Gastroesophageal sphincter (tissue), 4 donors: ENCODE data around the gene MIPOL1. TPM values are rescaled to one million over a fixed set of nuclear protein-coding genes. Genes with fewer than 3 reads are reported as not detected.
A peak's percentile ranks its signal among the peaks of the same experiment; 100 is the strongest.

Experiments
- ATAC-seq: fragments of 150-250 bp; one replicate; pipeline ENCODE4 v1.9.1; 2016; ENCODE audit warnings: mild to moderate bottlenecking, moderate library complexity
- H3K27ac ChIP-seq, 4 donors: fragments of 200-600 bp; sonication (generic) in 3 of 4; 1 replicate in 3 of 4; 2 replicates in 1 of 4; pipeline ENCODE4 v1.5.1; 2016 to 2019
- H3K27me3 ChIP-seq: fragments of 200-600 bp; sonication (generic); one replicate; pipeline ENCODE4 v1.5.1; 2019
- H3K36me3 ChIP-seq, 2 donors: fragments of 200-600 bp; sonication (generic); one replicate each; pipeline ENCODE4 v1.5.1; 2019; ENCODE audit warnings: control low read depth in 1 of 2
- H3K4me1 ChIP-seq, 3 donors: fragments of 200-600 bp; sonication (generic); 1 replicate in 2 of 3; 2 replicates in 1 of 3; pipeline ENCODE4 v1.5.1; 2016 to 2019; ENCODE audit warnings: control low read depth in 2 of 3
- H3K4me3 ChIP-seq, 2 donors: fragments of 200-600 bp; sonication (generic); one replicate each; pipeline ENCODE4 v1.5.1; 2019; ENCODE audit warnings: mild to moderate bottlenecking in 1 of 2, moderate library complexity in 1 of 2
- H3K9me3 ChIP-seq, 3 donors: fragments of 200-600 bp; sonication (generic); one replicate each; pipeline ENCODE4 v1.5.1; 2017 to 2019; ENCODE audit warnings: control low read depth in 2 of 3
- EP300 ChIP-seq: sonication (generic); formaldehyde crosslinking; IDR thresholded peaks from one replicate; pipeline ENCODE4 v1.6.1; 2017; ENCODE audit warnings: antibody characterized with exemption, mild to moderate bottlenecking
- POLR2A ChIP-seq, 2 donors: fragments of 450-650 bp; IDR thresholded peaks; one replicate each; pipeline ENCODE4 v1.6.1; 2017; ENCODE audit warnings: antibody characterized with exemption in 2 of 2, mild to moderate bottlenecking in 2 of 2, moderate library complexity in 1 of 2
- POLR2AphosphoS5 ChIP-seq: sonication (generic); formaldehyde crosslinking; IDR thresholded peaks from one replicate; pipeline ENCODE4 v1.6.1; 2017; ENCODE audit warnings: antibody characterized with exemption
- WGBS, 2 donors: methylation state at CpG; one replicate each; pipeline ENCODE4 v1.1.5; 2018; ENCODE audit warnings: low coverage in 1 of 2; 5-methylcytosine and 5-hydroxymethylcytosine counted together
- total RNA-seq, 4 donors: library from RNA; depleted of rRNA; stranded (reverse); fragments of >200 nt; gene quantifications; one replicate each; pipeline ENCODE4 v1.1.0, GENCODE V29; 2016
- TF ChIP-seq, protein P1 (sequence below), 4 experiments: fragments of 200-600 bp in 2 of 4; fragments of 450-650 bp in 2 of 4; sonication (generic) in 1 of 4; IDR thresholded peaks; one replicate each; pipeline ENCODE4 v1.5.1; 2017 to 2019; ENCODE audit warnings: antibody characterized with exemption in 4 of 4, mild to moderate bottlenecking in 2 of 4, moderate library complexity in 2 of 4

MIPOL1 gene
- total RNA-seq, 4 donors from 2014 or later: 10.6 to 32.8 (median 19.4) TPM

DNA sequence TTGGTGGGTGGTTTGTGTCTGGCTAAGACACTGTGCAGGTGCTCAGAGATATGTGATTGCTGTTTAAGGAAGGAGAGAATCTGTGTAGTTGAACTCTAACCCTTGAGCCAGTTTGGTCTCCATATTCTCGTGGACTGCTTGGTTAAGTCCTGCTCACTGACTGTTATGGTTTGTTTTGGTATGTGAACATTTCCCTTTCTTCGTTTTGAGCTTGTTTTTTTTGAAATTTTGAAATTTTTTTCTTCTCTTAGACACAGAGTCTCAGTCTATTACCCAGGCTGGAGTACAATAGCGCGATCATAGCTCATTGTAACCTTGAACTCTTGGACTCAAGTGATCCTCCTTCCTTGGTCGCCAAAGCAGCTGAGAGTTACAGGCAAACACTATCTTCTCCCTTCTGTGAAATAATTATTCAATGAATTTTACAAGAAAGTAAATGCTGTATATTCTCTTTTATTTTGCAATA is 40.0 kb downstream of the MIPOL1 start:
- H3K36me3 ChIP-seq: no peaks in the 10 kb centered on the region
- no peak overlapping the region for H3K4me3 ChIP-seq
- H3K27ac ChIP-seq: no peak overlapping the region
- no peak for ATAC-seq
- no peaks in the 10 kb centered on the region for H3K4me1 ChIP-seq
- H3K27me3 ChIP-seq: no peaks in the 10 kb centered on the region
- no peaks in the 10 kb centered on the region for H3K9me3 ChIP-seq
- 79 to 83% methylated on average over 5 of the region's 5 CpGs for WGBS, 2 donors
- TF ChIP-seq, protein P1, sequence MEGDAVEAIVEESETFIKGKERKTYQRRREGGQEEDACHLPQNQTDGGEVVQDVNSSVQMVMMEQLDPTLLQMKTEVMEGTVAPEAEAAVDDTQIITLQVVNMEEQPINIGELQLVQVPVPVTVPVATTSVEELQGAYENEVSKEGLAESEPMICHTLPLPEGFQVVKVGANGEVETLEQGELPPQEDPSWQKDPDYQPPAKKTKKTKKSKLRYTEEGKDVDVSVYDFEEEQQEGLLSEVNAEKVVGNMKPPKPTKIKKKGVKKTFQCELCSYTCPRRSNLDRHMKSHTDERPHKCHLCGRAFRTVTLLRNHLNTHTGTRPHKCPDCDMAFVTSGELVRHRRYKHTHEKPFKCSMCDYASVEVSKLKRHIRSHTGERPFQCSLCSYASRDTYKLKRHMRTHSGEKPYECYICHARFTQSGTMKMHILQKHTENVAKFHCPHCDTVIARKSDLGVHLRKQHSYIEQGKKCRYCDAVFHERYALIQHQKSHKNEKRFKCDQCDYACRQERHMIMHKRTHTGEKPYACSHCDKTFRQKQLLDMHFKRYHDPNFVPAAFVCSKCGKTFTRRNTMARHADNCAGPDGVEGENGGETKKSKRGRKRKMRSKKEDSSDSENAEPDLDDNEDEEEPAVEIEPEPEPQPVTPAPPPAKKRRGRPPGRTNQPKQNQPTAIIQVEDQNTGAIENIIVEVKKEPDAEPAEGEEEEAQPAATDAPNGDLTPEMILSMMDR (IDR thresholded peaks at IDR 0.05): no peak
- TF ChIP-seq POLR2AphosphoS5 (no peak), POLR2A (IDR thresholded peaks at IDR 0.05) (no peak), EP300 (no peak)

DNA sequence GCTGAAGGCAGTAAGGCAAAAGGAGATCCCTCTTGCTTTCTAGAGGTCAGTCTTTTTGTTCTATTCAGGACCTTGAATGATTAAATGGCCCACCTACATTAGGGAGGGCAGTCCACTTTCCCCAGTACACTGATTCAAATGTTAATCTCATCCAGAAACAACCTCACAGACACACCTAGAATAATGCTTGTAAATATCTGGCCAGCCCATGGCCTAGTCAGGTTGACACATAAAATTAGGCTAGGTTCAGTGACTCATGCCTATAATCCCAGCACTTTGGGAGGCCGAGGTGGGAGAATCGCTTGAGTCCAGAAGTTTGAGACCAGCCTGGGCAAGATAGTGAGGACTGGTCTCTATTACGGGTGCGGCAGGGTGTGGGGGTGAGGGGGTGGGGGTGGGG is 43.5 kb downstream of the MIPOL1 start:
- no peak for ATAC-seq
- Histone ChIP-seq H3K36me3 (no peaks in the 10 kb centered on the region), H3K4me3 (no peak overlapping the region), H3K9me3 (no peaks in the 10 kb centered on the region), H3K27ac (no peak overlapping the region), H3K27me3 (no peaks in the 10 kb centered on the region), H3K4me1 (no peaks in the 10 kb centered on the region)
- 76% methylated on average over 4 of the region's 4 CpGs; no CpG with 5 or more reads in 1 of the 2 donors for WGBS, 2 donors
- no peak for TF ChIP-seq EP300
- TF ChIP-seq, protein P1 (IDR thresholded peaks at IDR 0.05): no peak
- no peak for TF ChIP-seq POLR2A (IDR thresholded peaks at IDR 0.05)
- TF ChIP-seq POLR2AphosphoS5: no peak

DNA sequence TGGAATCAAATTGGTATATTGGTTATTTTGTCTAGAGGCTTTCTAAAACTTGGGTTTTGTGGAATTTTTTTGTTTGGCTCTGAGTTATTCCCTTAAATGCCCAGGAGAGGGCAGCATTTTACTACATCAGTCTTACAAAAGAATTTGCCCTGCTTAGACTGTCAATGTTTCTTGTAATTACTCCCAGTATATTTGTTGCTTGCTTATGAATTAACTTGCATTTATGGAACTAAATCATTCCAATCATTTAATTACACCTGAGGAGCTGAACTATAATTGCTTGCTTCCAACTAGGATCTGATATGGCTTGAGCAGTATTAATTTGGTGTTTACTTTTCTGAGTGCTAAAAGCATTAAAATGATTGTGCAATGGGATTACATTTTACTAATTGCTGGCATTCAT is 48.7 kb downstream of the MIPOL1 start:
- no peaks in the 10 kb centered on the region for H3K36me3 ChIP-seq
- H3K4me3 ChIP-seq: no peak overlapping the region
- TF ChIP-seq, protein P1 (IDR thresholded peaks at IDR 0.05): peak; percentile 48 to 76 (median 64)
- TF ChIP-seq POLR2AphosphoS5: no peak
- no peak overlapping the region for H3K27ac ChIP-seq
- no peaks in the 10 kb centered on the region for H3K4me1 ChIP-seq
- no peaks in the 10 kb centered on the region for H3K9me3 ChIP-seq
- no peak for ATAC-seq
- H3K27me3 ChIP-seq: no peaks in the 10 kb centered on the region

DNA sequence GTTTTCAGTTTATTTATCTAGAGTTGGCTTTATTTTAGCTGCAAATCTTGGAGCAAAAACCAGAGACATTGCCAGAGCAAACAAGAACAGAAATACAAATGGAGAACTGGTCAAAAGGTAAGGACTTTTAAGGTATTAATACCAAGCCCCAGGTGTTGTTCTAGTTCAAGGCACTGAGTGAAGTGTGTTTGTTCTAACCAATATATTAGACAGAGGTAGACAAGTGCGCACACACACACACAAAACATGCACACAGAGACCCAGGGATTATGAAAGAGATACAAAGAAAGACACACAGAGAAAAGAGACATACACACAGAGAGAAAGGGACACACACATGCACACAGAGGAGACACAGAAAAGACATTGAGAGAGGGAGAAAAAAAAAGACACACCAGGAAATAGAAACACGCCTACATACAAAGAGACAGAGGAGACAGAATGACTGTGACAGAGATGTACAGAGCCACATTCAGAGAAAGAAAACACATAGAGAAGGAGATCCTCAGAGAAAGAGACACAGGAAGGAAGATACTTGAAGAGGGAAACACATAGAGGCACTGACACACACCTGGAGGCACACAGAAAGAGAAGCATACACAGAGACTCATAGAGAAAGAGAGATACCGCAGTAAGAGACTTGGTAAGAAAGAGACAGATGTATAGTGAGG is 50.2 kb downstream of the MIPOL1 start:
- H3K27ac ChIP-seq: no peak overlapping the region
- no peak for TF ChIP-seq POLR2AphosphoS5
- no peak for TF ChIP-seq POLR2A (IDR thresholded peaks at IDR 0.05)
- no peak for TF ChIP-seq EP300
- TF ChIP-seq, protein P1 (IDR thresholded peaks at IDR 0.05): no peak
- no peaks in the 10 kb centered on the region for H3K27me3 ChIP-seq
- no peaks in the 10 kb centered on the region for H3K9me3 ChIP-seq
- no peaks in the 10 kb centered on the region for H3K4me1 ChIP-seq
- no peaks in the 10 kb centered on the region for H3K36me3 ChIP-seq
- H3K4me3 ChIP-seq: no peak overlapping the region
- no peak for ATAC-seq
- 100% methylated on average over 2 to 3 of the region's 3 CpGs for WGBS, 2 donors

DNA sequence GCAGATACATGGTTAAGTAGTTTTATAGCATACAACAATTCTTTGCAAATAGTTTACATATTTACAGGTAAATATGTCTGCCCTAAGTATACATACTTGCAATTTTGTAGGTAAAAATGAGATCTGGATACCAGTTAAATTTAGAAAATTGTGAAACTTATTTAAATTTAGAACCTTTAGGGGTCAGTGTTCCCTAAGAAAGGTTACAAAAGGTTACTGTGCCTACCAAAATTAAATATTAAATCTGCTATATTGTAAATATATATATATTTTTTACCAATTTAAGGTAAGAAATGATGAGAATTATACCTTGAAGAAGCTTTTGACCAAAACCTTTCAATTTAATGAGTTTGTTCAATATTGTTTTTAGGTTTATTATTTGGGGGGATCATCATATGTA is 54.0 kb downstream of the MIPOL1 start:
- Histone ChIP-seq H3K27me3 (no peaks in the 10 kb centered on the region), H3K36me3 (no peaks in the 10 kb centered on the region), H3K4me1 (no peaks in the 10 kb centered on the region), H3K9me3 (no peaks in the 10 kb centered on the region), H3K4me3 (no peak overlapping the region), H3K27ac (no peak overlapping the region)
- no peak for ATAC-seq
- TF ChIP-seq, protein P1 (IDR thresholded peaks at IDR 0.05): no peak
- TF ChIP-seq POLR2A (IDR thresholded peaks at IDR 0.05) (no peak), POLR2AphosphoS5 (no peak), EP300 (no peak)
